ENCODE measurements around the gene SCD5.
A peak's percentile ranks its signal among the peaks of the same experiment; 100 is the strongest.
"Not testable (repeated sequence)": the region's sequence is repeated elsewhere in the genome, so short reads cannot be mapped to it uniquely, and the experiment has no call there.

Gene SCD5
- 0 to 4.8 (median 1.6) reads per million in 4 donors for total RNA-seq

DNA sequence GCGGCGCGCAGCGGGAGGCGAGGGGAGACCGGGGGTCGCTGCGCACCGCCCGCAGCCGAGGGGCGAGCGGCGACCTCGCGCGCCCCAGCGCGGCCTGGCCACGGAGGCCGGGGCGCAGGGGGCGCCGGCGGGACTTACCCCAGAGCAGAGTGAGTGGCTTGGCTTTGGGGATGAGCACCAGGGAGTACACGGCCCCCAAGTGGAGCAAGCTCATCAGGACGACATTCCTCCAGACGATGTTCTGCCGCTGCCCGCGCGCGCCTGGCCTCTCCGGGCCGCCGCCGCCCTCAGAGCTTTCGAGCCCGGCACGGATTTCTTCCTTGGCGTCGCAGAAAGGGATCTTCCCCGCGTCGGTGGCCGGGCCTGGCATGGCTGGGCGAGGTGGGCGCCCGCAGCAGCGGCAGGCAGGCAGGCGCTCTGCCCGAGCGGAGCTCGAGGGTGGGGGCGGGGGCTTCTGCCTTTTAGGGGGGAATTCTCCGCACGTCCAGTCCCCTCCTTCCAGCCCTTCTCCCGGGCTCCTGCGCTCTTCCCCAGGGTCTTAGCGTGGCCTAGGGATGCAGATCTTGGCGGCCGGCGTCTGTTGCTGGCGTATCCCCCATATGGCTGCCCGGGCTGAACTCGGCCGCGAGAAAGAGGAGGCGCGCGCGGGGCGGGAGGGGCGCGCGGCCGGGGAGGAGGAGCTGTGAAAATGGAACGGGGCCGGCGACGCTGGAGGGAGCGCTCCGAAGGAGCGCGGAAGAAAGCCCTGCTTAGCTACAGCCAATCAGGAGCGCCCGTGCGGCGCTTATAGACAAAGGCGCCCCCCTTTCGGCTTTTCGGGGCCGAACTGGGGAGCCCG is at the start of gene SCD5:
Gene SCD5 (minus strand): TSS at position 629 of the 838 bp plus-strand sequence. CDS start 259 bp downstream, at position 370.
- peak in 4 of 5 donors; percentile 26 to 68 (median 38) for DNase-seq

DNA sequence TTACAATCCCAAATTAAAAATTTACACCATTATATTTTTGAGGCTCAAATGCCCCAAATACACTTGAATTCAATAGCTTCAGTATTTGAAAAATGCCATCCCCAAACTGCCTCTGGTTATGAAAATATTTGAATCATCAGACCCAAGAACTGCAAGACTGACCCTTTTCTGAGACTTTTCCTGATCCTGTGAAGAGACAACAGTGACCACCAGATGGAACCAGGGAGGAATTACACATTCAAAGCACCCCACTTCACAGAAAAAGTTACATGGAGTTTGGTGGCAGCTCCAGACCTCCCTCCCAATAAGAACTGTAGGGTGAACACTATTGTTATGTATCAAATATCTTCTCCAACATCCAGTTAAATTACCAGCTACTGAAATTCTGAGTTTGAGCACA is 44.0 kb upstream of the SCD5 start:
- DNase-seq, result no peak

DNA sequence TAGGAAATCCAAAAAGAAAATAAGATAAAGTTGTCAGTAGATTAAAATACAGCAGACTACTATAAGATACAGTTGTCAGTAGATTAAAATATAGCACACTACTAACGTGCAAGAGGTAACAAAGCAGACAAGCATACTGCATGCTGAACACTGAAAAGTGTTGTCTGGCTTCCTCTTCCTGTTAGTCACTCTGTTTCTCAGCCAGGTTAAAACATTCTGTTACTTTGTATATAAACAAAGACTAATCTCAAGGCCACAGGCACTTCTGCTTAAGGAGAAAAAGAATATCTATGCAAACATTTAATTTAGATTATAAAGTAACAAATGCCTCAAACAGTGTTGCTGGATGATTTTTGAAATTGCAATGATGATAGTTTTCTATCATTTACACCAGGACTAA is 41.0 kb upstream of the SCD5 start:
- DNase-seq, result no peak

DNA sequence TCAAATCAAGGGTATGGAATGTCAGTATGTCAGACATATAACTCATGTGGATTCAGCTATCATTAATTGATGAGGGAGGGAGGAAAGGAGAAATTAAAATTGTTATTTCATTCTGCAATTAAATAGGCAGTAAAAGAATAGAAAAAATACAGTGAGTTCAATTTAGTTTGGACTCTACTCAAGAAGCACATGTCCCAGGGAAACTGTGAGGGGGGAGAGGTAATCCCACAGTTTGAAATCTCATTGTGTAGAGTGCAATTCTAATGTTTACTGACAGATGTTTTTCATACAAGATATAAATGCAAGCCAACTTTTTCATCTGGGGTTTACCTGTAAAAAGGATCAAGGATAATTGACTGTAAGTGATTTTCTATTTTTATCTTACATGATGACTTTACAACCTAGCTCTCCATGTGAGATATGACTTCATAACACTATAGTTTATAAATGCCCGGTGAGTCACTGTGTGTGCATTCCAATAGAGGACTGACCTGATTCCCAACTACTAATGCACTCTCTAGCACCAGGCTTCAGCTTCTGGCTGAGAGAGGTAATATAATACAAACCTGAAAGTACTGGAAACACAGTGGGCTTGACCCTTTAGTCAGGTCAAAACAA is 35.2 kb upstream of the SCD5 start:
- no peak for DNase-seq

DNA sequence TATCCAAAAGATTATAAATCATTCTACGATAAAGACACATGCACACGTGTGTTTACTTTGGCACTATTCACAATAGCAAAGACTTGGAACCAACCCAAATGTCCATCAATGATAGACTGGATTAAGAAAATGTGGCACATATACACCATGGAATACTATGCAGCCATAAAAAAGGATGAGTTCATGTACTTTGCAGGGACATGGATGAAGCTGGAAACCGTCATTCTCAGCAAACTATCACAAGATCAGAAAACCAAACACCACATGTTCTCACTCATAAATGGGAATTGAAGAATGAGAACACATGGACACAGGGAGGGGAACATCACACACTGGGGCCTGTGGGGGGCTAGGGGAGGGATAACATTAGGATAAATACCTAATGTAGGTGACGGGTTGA is 34.5 kb upstream of the SCD5 start:
- DNase-seq, result not testable (repeated sequence)

DNA sequence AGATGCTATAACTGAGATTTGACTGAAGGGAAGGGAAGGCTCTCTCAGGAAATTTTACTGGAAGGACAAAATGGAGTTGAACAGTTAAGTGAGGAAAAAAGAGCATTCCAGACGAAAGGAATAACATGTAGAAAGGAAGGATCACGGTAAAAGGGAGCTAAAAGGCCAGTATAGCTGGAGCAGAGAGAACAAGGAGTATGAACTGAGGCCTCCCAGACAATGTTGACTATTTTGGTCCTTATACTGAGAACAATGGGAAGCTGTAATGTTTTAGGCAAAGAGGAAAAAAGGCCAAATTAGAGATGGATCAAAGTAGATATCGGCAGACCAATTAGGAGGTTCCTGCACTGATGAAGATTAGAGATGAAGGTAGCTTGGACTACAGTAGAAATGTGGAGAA is 26.8 kb upstream of the SCD5 start:
- DNase-seq, result no peak

DNA sequence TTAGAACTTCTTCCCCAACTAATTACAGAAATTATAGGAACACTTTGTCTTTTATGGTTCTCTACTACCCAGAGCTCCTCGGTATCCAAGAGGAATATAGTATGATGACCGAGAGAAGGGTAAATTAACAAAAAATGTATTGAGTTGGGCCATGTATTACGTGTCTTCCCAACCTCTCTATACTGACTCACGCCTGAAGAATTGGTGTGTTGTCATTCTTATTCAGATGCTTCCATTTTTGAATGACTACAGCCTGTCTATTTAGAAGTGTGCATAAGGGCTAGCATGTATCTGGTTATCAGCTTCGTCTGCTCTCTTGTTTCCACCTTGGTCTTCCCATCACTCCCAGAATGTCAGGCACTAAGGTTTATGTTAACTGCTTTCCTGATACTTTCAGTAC is 24.5 kb upstream of the SCD5 start:
- no peak for DNase-seq

DNA sequence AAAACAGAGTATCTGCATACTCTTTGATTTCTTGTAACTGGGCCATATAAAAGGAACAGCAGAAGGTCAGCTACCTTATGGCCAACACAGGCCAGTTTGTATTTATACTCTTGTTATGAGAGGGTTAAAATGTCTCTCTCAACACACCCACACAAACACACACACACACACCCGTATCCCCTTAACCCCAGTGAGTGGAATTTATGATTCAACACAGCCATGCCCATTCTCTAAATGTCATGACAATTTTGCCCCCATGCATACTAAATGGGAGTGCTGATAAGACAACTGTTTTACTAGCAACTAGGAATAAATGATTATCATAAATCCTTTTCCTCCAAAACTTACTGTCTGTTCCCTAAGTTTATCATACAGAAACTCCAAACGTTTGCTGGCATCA is 22.1 kb upstream of the SCD5 start:
- DNase-seq, result no peak

DNA sequence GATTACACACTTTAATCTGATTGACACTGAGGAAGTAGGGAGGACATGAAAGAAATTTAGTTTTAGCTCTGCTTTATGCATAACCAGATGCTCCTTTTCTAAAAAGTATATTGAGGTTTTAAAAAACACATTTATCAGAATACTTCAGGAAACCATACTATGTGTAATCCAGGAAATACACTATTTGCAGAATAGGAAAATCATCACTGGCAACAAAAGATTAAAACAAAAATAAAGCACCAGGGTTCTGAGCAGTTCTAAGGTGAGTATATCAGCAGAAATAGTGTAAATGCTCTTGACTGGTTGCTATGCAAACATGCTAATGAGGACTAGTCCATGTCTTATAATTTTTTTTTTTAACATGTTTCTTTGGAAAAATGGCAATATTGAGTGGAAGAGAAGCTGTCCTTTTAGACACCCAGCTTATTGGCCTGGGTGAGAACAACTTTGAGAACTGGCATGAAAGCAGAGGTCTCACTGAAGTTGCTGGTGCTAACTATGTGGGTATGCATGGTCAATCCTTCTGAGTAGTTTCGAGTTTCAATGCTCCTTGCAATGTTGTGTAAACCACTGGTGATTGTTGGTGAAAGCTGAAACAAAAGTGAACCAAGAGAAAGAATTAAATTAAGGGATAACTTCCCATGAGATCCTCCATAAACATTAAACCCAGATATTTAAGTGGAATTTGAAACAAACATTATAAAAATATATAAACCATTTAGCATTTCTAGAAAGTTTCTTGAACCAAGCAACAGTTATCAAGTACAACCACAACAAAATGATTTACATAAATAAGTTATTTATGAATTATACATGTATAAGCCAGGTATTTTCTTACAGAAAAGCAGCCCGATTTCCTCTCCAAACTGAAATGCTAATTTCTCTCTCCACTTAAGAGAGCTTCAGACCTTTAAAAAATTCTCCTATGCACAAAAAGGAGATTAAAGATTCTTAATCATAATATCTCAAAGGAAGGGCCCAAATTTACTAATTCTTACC is 20.4 kb upstream of the SCD5 start:
- no peak for DNase-seq

DNA sequence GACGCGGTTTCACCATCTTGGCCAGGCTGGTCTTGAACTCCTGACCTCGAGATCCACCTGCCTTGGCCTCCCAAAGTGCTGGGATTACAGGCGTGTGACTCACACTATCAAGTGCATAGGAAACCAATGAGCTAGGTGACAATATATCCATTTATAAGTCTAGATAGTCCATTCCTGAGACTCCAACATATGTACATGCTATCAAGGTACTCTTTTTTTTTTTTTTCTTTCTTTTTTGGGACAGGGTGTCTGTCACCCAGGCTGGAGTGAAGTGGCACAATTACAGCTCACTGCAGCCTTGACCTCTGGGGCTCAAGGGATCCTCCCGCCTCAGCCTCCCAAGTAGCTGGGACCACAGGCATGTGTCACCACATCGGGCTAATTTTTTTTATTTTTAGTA is 18.3 kb upstream of the SCD5 start:
- DNase-seq, result not testable (repeated sequence)

DNA sequence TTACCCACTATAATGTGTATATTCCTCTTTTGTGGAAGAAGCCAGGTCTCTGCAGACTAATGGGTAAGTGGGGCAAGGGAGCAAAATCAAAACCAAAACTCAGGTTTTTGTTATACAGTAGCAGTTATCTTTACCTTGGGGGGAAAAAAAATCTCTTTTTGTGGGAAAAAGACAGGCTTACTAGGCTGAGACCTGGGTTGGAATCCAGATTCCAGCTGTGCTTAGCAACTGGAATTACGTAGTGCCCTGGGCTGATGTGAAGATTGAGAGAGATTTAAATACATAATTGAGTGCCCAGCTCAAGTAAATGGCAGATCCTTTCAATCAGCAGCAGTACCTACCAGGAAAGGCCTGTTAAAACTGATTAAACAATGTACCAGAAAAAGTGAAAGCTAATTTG is 15.4 kb upstream of the SCD5 start:
- no peak for DNase-seq

DNA sequence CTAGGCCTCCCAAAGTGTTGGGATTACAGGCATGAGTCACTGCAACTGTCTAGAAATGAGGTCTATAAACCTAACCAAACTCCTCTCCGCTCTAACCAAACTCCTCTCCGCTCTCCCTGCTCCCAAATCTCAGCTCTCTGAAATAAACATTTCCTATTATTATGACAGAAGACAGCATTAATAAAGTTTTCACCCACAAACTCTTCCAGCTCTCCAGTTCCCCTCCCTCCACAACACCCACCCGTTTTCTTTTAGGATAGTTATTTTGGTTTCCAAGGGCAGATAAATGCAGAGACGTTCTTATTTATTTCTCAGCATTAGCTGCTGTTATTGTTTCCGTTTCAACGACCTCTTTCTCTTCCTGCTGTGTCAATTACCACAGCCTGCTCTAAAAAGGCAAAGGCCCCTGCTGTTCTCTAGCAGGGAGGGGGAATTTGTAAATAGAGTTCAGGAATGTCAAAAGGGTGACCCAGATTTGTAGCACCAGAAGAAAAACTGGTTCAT is 13.3 kb upstream of the SCD5 start:
- no peak for DNase-seq

DNA sequence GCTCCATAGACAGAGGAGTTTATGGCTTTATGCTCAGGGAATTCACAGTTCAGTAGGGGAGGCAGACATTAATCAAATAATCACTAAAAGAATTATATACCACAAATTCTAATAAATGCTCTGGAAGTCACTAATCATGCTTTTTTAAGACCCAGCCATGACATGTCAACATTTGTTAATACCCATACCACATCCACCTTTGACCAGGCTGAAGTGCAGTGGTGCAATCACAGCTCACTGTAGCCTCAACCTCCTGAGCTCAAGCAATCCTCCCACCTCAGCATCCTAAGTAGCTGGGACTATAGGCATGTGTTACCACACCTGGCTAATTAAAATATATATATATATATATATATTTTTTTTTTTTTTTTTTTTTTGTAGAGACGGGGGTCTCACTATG is 12.8 kb upstream of the SCD5 start:
- no peak for DNase-seq

DNA sequence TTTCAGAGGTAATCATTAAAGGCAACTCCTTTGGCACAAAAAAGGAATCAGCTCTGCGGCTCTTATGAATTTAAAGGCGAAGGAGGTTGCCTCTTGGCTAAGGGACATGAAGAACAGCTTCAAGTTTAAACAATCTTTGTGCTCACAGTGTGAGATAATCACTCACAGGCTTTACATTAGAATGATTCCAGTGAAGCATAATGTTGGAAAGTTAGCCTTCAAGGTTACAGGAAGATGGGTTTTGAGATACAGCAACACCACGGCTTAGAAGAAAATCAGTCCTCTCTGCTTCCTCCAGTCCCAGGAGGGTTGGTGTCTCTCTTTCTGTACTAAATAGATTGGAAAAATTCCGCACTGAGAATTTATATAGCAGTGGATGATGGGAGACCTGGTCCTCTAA is 11.6 kb upstream of the SCD5 start:
- DNase-seq, result no peak

DNA sequence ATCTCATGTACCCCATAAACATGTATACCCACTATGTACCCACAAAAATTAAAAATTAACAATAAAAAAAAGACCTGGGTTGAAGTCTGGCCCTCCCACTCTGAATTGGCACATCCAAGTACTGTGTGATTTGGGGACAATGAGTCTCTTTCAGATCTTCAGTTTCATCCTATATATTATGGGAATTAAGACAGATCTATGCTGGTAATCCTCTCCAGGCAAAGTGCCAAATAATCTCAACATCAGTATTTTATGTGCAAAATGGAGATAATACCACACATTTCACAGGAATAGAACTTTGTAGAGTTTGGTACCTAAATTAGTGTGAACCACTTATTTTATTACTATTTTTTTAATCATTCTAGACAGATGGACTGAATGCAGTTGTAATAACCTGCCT is 11.0 kb upstream of the SCD5 start:
- no peak for DNase-seq

DNA sequence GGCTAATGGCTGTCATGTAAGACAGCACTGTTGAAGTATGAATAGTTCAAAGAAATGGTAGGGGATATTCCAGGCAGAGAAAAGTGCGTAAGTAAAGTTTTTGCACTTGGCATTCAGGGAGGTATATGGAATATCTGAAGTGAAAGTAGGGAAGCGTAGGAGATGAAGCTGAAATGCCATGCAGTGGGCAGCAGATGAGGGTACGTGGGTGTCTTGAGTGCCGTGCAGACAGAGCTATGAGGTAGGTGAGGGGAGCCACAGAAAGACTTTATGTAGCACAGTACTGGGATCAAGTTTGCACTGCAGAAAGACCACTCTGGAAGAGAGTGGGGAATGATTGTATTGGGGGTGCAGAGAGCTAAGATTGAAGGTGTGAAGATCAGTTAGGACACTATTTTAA is 5.2 kb upstream of the SCD5 start:
- no peak for DNase-seq

DNA sequence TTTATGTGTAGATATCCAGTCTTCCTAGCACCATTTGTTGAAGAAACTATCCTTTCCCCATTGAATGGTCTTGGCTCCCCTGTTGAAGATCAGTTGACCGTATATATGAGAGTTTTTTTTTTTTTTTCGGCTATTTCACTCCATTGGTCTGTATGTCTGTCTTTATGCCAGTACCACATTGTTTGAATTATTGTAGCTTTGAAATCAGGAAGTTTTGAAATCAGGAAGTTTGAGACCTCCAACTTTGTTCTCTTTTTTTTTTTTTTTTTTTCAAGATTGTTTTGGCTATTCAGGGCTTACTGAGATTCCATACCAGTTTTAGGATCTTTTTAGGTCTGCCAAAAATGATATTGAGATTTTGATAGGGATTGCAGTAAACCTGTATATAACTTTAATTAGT is 4.3 kb upstream of the SCD5 start:
- no peak for DNase-seq

DNA sequence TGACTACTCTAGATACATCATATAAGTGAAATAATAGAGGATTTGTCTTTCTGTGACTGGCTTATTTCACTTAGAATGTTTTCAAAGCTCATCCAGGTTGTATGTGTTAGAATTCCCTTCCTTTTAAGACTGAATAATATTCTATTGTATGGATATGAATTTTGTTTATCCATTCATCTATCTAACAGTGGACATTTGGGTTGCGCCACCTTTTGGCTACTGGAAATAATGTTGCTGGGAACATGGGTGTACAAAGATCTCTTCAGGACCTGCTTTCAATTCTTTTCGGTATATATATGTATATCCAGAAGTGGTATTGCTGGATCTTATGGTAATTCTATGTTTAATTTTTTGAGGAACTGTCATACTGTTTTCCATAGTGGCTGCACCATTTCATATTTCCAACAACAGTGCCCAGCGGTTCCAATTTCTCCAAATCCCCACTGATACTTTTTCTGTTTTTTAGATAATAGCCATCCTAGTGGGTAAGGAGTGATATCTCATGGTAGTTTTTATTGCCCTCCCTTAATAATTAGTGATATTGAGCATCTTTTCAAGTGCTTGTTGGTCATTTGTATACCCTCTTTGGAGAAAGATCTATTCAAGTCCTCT is 3.4 kb upstream of the SCD5 start:
- no peak for DNase-seq

DNA sequence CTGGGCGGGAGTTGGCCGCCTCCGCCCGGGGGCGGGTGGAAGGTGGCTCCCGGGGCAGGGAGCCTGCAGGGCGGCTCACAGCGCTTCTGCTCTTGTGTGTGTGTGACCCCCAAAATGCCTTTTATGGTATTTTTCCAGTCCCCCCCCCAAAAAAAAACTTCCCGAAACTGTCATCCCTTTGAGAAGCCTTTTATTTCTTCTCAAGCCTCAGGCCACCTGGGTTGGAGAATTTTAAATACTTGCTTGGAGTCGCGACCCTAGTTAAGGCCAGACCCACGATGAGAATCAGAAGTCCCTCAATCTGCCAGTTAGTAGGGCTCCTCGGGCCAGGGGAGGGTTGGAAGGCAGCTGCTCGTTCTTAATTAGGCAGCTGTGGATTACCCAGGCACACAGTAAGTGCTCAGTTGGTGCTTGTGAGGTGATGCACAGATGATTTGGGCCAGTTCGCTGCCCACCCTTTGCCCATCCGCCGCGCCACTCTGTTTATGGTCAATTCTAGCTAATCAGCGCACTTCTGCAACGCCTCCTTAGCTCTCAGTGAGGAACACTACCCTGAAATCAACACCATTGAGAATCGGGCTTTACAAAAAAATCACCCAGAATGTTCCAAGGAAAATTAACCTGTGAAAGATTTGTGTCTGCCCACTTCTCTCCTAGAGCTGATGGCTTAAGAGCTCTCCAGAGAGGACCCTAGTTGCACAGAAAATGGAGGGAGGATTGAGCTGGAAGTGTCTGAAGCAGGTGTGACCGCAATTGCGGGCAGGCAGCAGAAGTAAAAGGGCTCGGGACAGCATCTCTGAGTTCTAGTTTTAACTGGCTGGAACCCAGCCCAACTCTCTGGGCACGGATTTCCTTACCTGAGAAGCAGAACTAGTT is 648 bp upstream of the SCD5 start:
- DNase-seq, result no peak

DNA sequence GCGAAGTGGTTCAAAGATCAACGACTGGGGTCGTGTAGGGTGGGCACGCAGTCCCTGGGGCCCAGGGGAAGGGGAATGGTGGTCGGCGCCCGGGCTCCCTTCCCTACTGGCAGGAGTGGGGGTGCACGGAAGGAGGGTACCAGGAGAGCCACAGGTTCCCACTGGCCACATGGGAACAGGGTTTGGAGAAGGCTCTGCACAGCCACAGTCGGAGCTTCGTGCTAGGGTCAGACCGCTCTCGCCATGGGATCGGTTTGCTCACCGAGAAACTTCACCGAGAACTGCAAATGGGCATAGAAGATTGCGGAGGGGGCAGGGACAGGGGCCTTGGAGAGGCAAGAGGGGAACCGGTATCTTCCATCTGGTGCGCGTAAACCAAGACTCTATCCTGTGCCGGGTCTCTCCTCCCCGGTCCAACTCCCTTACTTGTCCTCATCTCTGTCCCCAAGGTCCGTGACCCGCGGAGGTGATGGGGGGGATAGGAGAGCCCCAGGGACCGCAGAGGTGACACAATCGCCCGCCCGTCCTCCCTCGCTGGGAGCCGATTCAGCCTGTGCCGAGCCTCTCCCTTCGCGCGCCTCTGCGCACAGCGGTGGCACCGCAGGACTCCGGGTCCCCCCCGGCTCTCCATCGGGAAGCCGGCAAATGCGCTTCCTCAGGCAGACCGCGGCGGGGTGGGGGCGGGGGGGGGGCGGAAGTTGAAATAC is 1.0 kb downstream of the SCD5 start:
- no peak for DNase-seq

DNA sequence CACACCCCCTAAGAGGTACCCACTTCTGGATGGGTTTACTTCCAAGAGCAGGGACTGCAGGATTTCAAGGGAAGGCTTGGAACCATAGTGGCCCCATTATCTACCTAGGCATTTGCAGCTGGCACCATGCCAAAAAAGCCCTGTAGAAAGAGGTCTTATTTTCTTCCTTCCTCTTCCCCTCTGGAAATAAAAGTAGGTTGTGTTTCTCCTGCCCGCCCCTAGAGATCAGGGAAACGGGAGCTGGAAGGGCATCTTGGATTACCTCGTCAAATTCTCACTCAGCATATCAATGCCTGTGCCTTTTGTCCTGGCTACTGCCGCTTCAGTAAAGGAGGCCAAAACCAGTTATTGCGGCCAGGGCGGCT is 1.6 kb downstream of the SCD5 start:
- no peak for DNase-seq
